Natural killer cell (primary cell): ENCODE measurements around the gene SLC5A1. TPM values are rescaled to one million over a fixed set of nuclear protein-coding genes. Genes with fewer than 3 reads are reported as not detected.

Source experiments
- ATAC-seq, 3 donors: fragments of 150-1000 bp in 2 of 3; fragments of 200-7000 bp in 1 of 3; cut with Tn5 transposase; 1 replicate in 1 of 3; 2 replicates in 2 of 3; pipeline ENCODE4 v1.10.0; 2021; ENCODE audit warnings: mild to moderate bottlenecking in 2 of 3, moderate library complexity in 2 of 3
- DNase-seq, 2 donors: peaks; one replicate each; pipeline versions ENCODE4 v3.0.0 to v3.0.0-alpha.2; 2013 to 2021; ENCODE audit warnings: mixed read lengths in 1 of 2
- H3K27ac ChIP-seq: one replicate; pipeline ENCODE4 v1.5.1; 2013; ENCODE audit warnings: mild to moderate bottlenecking, low read length
- H3K27me3 ChIP-seq: one replicate; pipeline ENCODE4 v1.6.1; 2013; ENCODE audit warnings: low read length; ENCODE audit not compliant: control insufficient read depth, insufficient read depth
- H3K36me3 ChIP-seq: one replicate; pipeline ENCODE4 v1.6.1; 2013; ENCODE audit warnings: low read length; ENCODE audit not compliant: control insufficient read depth, insufficient read depth
- H3K4me1 ChIP-seq: one replicate; pipeline ENCODE4 v1.6.1; 2013; ENCODE audit warnings: low read length; ENCODE audit not compliant: control insufficient read depth, insufficient read depth
- H3K4me3 ChIP-seq: one replicate; pipeline ENCODE4 v1.5.1; 2013; ENCODE audit warnings: low read length
- H3K9me3 ChIP-seq: one replicate; pipeline ENCODE4 v1.6.1; 2013; ENCODE audit warnings: low read length; ENCODE audit not compliant: control insufficient read depth, insufficient read depth
- H3K27ac Mint-ChIP-seq, 2 donors: one replicate each; pipeline ENCODE4 v1.8.0; 2022; ENCODE audit warnings: mild to moderate bottlenecking in 2 of 2, mixed read lengths in 2 of 2, moderate library complexity in 1 of 2
- H3K27me3 Mint-ChIP-seq, 2 donors: one replicate each; pipeline ENCODE4 v1.8.0; 2022; ENCODE audit warnings: low read depth in 2 of 2, mixed read lengths in 2 of 2
- H3K36me3 Mint-ChIP-seq: one replicate; pipeline ENCODE4 v1.8.0; 2022; ENCODE audit warnings: mixed read lengths
- H3K4me1 Mint-ChIP-seq, 2 donors: one replicate each; pipeline ENCODE4 v1.8.0; 2022; ENCODE audit warnings: mixed read lengths in 2 of 2
- H3K4me3 Mint-ChIP-seq: one replicate; pipeline ENCODE4 v1.8.0; 2022; ENCODE audit warnings: mild to moderate bottlenecking, moderate library complexity, mixed read lengths
- H3K9me3 Mint-ChIP-seq, 2 donors: one replicate each; pipeline ENCODE4 v1.8.0; 2022; ENCODE audit warnings: mixed read lengths in 2 of 2
- CTCF ChIP-seq: fragments of 200-600 bp; IDR thresholded peaks from one replicate; pipeline ENCODE4 v1.8.0; 2022; ENCODE audit warnings: antibody characterized with exemption
- WGBS: methylation state at CpG from one replicate; pipeline ENCODE4 v1.1.7; 2013; ENCODE audit warnings: missing lambda C conversion rate; ENCODE audit not compliant: insufficient coverage; 5-methylcytosine and 5-hydroxymethylcytosine counted together
- intact Hi-C: fragments of 100-400 bp; cut with micrococcal nuclease; formaldehyde crosslinking; loops from one replicate; pipeline ENCODE4 v1.14.2; 2022
- total RNA-seq, 4 donors: library from RNA; stranded (reverse); fragments of 120-200 nt in 1 of 4; gene quantifications; one replicate each; pipeline versions ENCODE4 v1.2.3 to v1.2.4, GENCODE V29; 2013 to 2022

Gene SLC5A1
- total RNA-seq, 3 donors from 2014 or later (not counting 1 experiment from before 2014, with no cell fraction given) = not detected

- DNase-seq = no peak
- peaks cover 9 to 20% of the 10 kb centered on the region in 2 donors for H3K27me3 Mint-ChIP-seq
- no peaks in the 10 kb centered on the region for H3K4me1 Mint-ChIP-seq
- H3K4me3 Mint-ChIP-seq = no peak overlapping the region
- intact Hi-C loops = no loop called here
- Histone ChIP-seq H3K4me3 (no peak overlapping the region), H3K9me3 (no peaks in the 10 kb centered on the region), H3K4me1 (no peaks in the 10 kb centered on the region), H3K27ac (no peak overlapping the region), H3K36me3 (no peaks in the 10 kb centered on the region), H3K27me3 (no peaks in the 10 kb centered on the region)
- no peaks in the 10 kb centered on the region for H3K9me3 Mint-ChIP-seq
- no peak overlapping the region for H3K27ac Mint-ChIP-seq
- ATAC-seq = no peak
- no peaks in the 10 kb centered on the region for H3K36me3 Mint-ChIP-seq
- WGBS = 80% methylated on average over 10 of the region's 10 CpGs
- TF ChIP-seq CTCF = no peak
Observed at GRCh38 chr22:32075997-32076760, 33.1 kb downstream of the SLC5A1 start.

GRCh38 chr22:32076761-32077084 is 33.7 kb downstream of the SLC5A1 start:
- Histone ChIP-seq H3K27ac (no peak overlapping the region), H3K4me1 (no peaks in the 10 kb centered on the region), H3K9me3 (no peaks in the 10 kb centered on the region), H3K4me3 (no peak overlapping the region), H3K27me3 (no peaks in the 10 kb centered on the region), H3K36me3 (no peaks in the 10 kb centered on the region)
- ATAC-seq = no peak
- WGBS = 70% methylated on average over 6 of the region's 6 CpGs
- no peak for TF ChIP-seq CTCF
- Mint-ChIP-seq H3K9me3 (no peaks in the 10 kb centered on the region), H3K36me3 (no peaks in the 10 kb centered on the region), H3K27ac (no peak overlapping the region), H3K27me3 (peaks cover 9 to 20% of the 10 kb centered on the region in 2 donors), H3K4me3 (no peak overlapping the region), H3K4me1 (no peaks in the 10 kb centered on the region)
- no peak for DNase-seq
- intact Hi-C loops = no loop called here

GRCh38 chr22:32077151-32077550 is 34.1 kb downstream of the SLC5A1 start:
- H3K4me1 Mint-ChIP-seq = no peaks in the 10 kb centered on the region
- H3K36me3 ChIP-seq = no peaks in the 10 kb centered on the region
- H3K4me1 ChIP-seq = no peaks in the 10 kb centered on the region
- no peak overlapping the region for H3K27ac ChIP-seq
- no peak overlapping the region for H3K27ac Mint-ChIP-seq
- 67% methylated on average over 1 of the region's 1 CpG for WGBS
- TF ChIP-seq CTCF = no peak
- H3K4me3 ChIP-seq = no peak overlapping the region
- no peaks in the 10 kb centered on the region for H3K9me3 Mint-ChIP-seq
- no peaks in the 10 kb centered on the region for H3K9me3 ChIP-seq
- H3K27me3 Mint-ChIP-seq = peaks cover 9 to 21% of the 10 kb centered on the region in 2 donors
- DNase-seq (no peak), ATAC-seq (no peak)
- H3K4me3 Mint-ChIP-seq = no peak overlapping the region
- H3K36me3 Mint-ChIP-seq = no peaks in the 10 kb centered on the region
- intact Hi-C loops = no loop called here
- no peaks in the 10 kb centered on the region for H3K27me3 ChIP-seq
